Ishikawa (cell line): ENCODE data around the gene SHOX.

Experiments used
- NFIC ChIP-seq: IDR thresholded peaks from 2 replicates; pipeline ENCODE4 v1.6.1; 2012
- TAF1 ChIP-seq: IDR thresholded peaks from 2 replicates; pipeline ENCODE4 v1.6.1; 2012; ENCODE audit warnings: low read depth, mild to moderate bottlenecking
- YY1 ChIP-seq: IDR thresholded peaks from 2 replicates; pipeline ENCODE4 v1.6.1; 2012; ENCODE audit warnings: low read depth
- TF ChIP-seq, protein P1 (sequence below): IDR thresholded peaks from 2 replicates; pipeline ENCODE4 v1.6.1; 2012; ENCODE audit warnings: low read depth, mild to moderate bottlenecking

DNA sequence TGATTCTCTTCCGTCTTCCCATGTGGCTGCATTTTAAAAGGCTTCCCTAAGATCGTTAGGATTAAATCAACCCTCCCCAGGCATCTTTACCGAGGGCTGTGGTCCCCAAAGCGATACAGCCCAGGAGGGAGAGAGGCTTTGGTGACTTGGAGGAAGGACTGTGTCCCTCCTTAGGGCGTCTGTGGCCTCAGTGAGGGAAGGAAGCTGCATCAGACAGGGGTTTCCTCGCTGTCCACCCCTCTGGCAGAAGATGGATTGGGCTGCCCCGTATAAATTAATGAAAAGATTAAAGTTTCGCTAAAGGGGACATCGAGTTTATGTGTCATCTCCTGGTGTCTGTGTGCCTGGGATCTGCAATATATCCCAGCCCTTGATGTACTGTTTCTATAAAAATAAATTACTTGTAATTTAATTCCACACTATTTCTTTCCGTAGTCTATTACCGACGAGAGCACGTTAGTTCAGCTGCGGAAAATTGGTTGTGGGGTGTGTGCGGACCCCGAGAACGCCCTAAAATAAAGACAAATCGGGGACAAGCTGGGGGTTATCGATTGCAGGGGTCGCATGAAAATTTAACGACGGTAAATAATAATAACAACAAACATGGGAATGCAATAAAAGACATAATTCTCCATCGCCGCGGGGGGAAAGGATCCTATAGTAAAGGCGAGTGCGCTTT lies 6.5 kb downstream of the SHOX start:
- TF ChIP-seq, protein P1, sequence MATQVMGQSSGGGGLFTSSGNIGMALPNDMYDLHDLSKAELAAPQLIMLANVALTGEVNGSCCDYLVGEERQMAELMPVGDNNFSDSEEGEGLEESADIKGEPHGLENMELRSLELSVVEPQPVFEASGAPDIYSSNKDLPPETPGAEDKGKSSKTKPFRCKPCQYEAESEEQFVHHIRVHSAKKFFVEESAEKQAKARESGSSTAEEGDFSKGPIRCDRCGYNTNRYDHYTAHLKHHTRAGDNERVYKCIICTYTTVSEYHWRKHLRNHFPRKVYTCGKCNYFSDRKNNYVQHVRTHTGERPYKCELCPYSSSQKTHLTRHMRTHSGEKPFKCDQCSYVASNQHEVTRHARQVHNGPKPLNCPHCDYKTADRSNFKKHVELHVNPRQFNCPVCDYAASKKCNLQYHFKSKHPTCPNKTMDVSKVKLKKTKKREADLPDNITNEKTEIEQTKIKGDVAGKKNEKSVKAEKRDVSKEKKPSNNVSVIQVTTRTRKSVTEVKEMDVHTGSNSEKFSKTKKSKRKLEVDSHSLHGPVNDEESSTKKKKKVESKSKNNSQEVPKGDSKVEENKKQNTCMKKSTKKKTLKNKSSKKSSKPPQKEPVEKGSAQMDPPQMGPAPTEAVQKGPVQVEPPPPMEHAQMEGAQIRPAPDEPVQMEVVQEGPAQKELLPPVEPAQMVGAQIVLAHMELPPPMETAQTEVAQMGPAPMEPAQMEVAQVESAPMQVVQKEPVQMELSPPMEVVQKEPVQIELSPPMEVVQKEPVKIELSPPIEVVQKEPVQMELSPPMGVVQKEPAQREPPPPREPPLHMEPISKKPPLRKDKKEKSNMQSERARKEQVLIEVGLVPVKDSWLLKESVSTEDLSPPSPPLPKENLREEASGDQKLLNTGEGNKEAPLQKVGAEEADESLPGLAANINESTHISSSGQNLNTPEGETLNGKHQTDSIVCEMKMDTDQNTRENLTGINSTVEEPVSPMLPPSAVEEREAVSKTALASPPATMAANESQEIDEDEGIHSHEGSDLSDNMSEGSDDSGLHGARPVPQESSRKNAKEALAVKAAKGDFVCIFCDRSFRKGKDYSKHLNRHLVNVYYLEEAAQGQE: no peak
- TF ChIP-seq YY1 (no peak), TAF1 (no peak), NFIC (no peak)
